ENCODE results near the gene HGFAC. TPM values are rescaled to one million over a fixed set of nuclear protein-coding genes. Genes with fewer than 3 reads are reported as not detected.
"Not testable (repeated sequence)": the region's sequence is repeated elsewhere in the genome, so short reads cannot be mapped to it uniquely, and the experiment has no call there.

Gene HGFAC
- total RNA-seq, 1 experiment from 2014 or later = not detected

GRCh38 chr4:3411190-3411589 is 30.6 kb upstream of the HGFAC start:
- not testable (repeated sequence) for DNase-seq (ENCODE audit: low read depth)

- no peak for DNase-seq (ENCODE audit: low read depth)
These were observed 30.1 kb upstream of the HGFAC start for GRCh38 chr4:3411676-3412075.

- no peak for DNase-seq (ENCODE audit: low read depth)
These were observed 29.3 kb upstream of the HGFAC start for GRCh38 chr4:3412257-3413020.

- DNase-seq (ENCODE audit: low read depth) = no peak
These were observed 28.5 kb upstream of the HGFAC start for GRCh38 chr4:3413217-3413671.

- DNase-seq (ENCODE audit: low read depth) = no peak
These were observed 27.9 kb upstream of the HGFAC start for GRCh38 chr4:3413675-3414420.

GRCh38 chr4:3414421-3415279 is 27.1 kb upstream of the HGFAC start:
- peak; percentile 8 for DNase-seq (ENCODE audit: low read depth)

- no peak for DNase-seq (ENCODE audit: low read depth)
These were observed 26.2 kb upstream of the HGFAC start for GRCh38 chr4:3415471-3416141.

GRCh38 chr4:3416270-3416669 is 25.5 kb upstream of the HGFAC start:
- DNase-seq (ENCODE audit: low read depth) = no peak

GRCh38 chr4:3416821-3417221 is 24.9 kb upstream of the HGFAC start:
- no peak for DNase-seq (ENCODE audit: low read depth)

- no peak for DNase-seq (ENCODE audit: low read depth)
These were observed 24.3 kb upstream of the HGFAC start for GRCh38 chr4:3417448-3417847.

GRCh38 chr4:3418029-3418762 is 23.6 kb upstream of the HGFAC start:
- no peak for DNase-seq (ENCODE audit: low read depth)

- DNase-seq (ENCODE audit: low read depth) = no peak
These were observed 21.7 kb upstream of the HGFAC start for GRCh38 chr4:3419836-3420605.

- no peak for DNase-seq (ENCODE audit: low read depth)
These were observed 21.2 kb upstream of the HGFAC start for GRCh38 chr4:3420606-3420955.

GRCh38 chr4:3420956-3421355 is 20.8 kb upstream of the HGFAC start:
- no peak for DNase-seq (ENCODE audit: low read depth)

- no peak for DNase-seq (ENCODE audit: low read depth)
These were observed 20.3 kb upstream of the HGFAC start for GRCh38 chr4:3421470-3421869.

GRCh38 chr4:3422241-3422801 is 19.4 kb upstream of the HGFAC start:
- no peak for DNase-seq (ENCODE audit: low read depth)

- DNase-seq (ENCODE audit: low read depth) = no peak
These were observed 18.9 kb upstream of the HGFAC start for GRCh38 chr4:3422808-3423297.

- no peak for DNase-seq (ENCODE audit: low read depth)
These were observed 18.4 kb upstream of the HGFAC start for GRCh38 chr4:3423406-3423805.

- no peak for DNase-seq (ENCODE audit: low read depth)
These were observed 17.8 kb upstream of the HGFAC start for GRCh38 chr4:3423952-3424351.

All from RPMI7951 (cell line).